Adipocyte (in vitro differentiated cells): ENCODE measurements around the gene RNF133.

ENCODE experiments used
- DNase-seq: peaks from one replicate; pipeline ENCODE4 v3.0.0-alpha.2; 2015; ENCODE audit warnings: low read depth
- H3K27me3 ChIP-seq: replicated peaks from 2 replicates; pipeline ENCODE4 v1.7.0; 2013; ENCODE audit warnings: mild to moderate bottlenecking, low read length, moderate library complexity; ENCODE audit not compliant: control insufficient read depth, insufficient read depth
- H3K36me3 ChIP-seq: 2 replicates; pipeline ENCODE4 v1.7.0; 2013; ENCODE audit warnings: low read length, mild to moderate bottlenecking, moderate library complexity; ENCODE audit not compliant: control insufficient read depth, insufficient read depth, severe bottlenecking
- H3K4me1 ChIP-seq: 2 replicates; pipeline ENCODE4 v1.7.0; 2013; ENCODE audit warnings: mild to moderate bottlenecking, low read length, moderate library complexity; ENCODE audit not compliant: control insufficient read depth, insufficient read depth
- H3K4me3 ChIP-seq: 2 replicates; pipeline ENCODE4 v1.7.0; 2013; ENCODE audit warnings: mild to moderate bottlenecking, low read length, moderate library complexity
- H3K9ac ChIP-seq: 2 replicates; pipeline ENCODE4 v1.7.0; 2013; ENCODE audit warnings: mild to moderate bottlenecking, low read length, moderate library complexity
- H3K9me3 ChIP-seq: 2 replicates; pipeline ENCODE4 v1.7.0; 2013; ENCODE audit warnings: mild to moderate bottlenecking, low read length, moderate library complexity; ENCODE audit not compliant: control insufficient read depth

The RNF133 gene

GRCh38 chr7:122717356-122718089 lies 18.6 kb upstream of the RNF133 start:
- no peak for DNase-seq
- Histone ChIP-seq H3K9me3 (no peaks in the 10 kb centered on the region), H3K4me3 (no peak overlapping the region), H3K27me3 (no peaks in the 10 kb centered on the region), H3K9ac (no peak overlapping the region), H3K4me1 (no peaks in the 10 kb centered on the region), H3K36me3 (no peaks in the 10 kb centered on the region)

- H3K9me3 ChIP-seq = no peaks in the 10 kb centered on the region
- no peak for DNase-seq
- H3K4me1 ChIP-seq = no peaks in the 10 kb centered on the region
These were observed 16.3 kb upstream of the RNF133 start for GRCh38 chr7:122715183-122715582.

GRCh38 chr7:122710916-122711315 lies 12.0 kb upstream of the RNF133 start:
- Histone ChIP-seq H3K36me3 (no peaks in the 10 kb centered on the region), H3K27me3 (no peaks in the 10 kb centered on the region), H3K9me3 (no peaks in the 10 kb centered on the region), H3K9ac (no peak overlapping the region), H3K4me3 (no peak overlapping the region), H3K4me1 (no peaks in the 10 kb centered on the region)
- DNase-seq = no peak

More at GRCh38 chr7:122715183-122715582, 16.3 kb upstream of the RNF133 start:
- Histone ChIP-seq H3K27me3 (no peaks in the 10 kb centered on the region), H3K36me3 (no peaks in the 10 kb centered on the region), H3K9ac (no peak overlapping the region), H3K4me3 (no peak overlapping the region)

- no peak for DNase-seq
- no peaks in the 10 kb centered on the region for H3K4me1 ChIP-seq
- no peak overlapping the region for H3K9ac ChIP-seq
- H3K36me3 ChIP-seq = no peaks in the 10 kb centered on the region
- no peaks in the 10 kb centered on the region for H3K9me3 ChIP-seq
- no peaks in the 10 kb centered on the region for H3K27me3 ChIP-seq
- H3K4me3 ChIP-seq = no peak overlapping the region
These were observed 11.2 kb upstream of the RNF133 start for GRCh38 chr7:122709930-122710646.

GRCh38 chr7:122706836-122707235 lies 7.9 kb upstream of the RNF133 start:
- H3K4me1 ChIP-seq = no peaks in the 10 kb centered on the region
- H3K9ac ChIP-seq = no peak overlapping the region
- H3K36me3 ChIP-seq = no peaks in the 10 kb centered on the region
- no peaks in the 10 kb centered on the region for H3K27me3 ChIP-seq
- H3K9me3 ChIP-seq = no peaks in the 10 kb centered on the region
- no peak overlapping the region for H3K4me3 ChIP-seq
- DNase-seq = no peak

GRCh38 chr7:122702872-122703510 lies 4.1 kb upstream of the RNF133 start, which contains the start of gene RNF148:
Gene RNF148 (minus strand): TSS chr7:122702922. CDS start chr7:122702750, 172 bp downstream.
- Histone ChIP-seq H3K4me1 (no peaks in the 10 kb centered on the region), H3K9ac (no peak within 1 kb of the TSS), H3K27me3 (no peaks in the 10 kb centered on the region), H3K4me3 (no peak within 1 kb of the TSS), H3K36me3 (no peaks in the 10 kb centered on the region), H3K9me3 (no peaks in the 10 kb centered on the region)
- DNase-seq = no peak

GRCh38 chr7:122695816-122696215 lies 3.1 kb downstream of the RNF133 start:
- no peaks in the 10 kb centered on the region for H3K36me3 ChIP-seq
- no peaks in the 10 kb centered on the region for H3K27me3 ChIP-seq
- no peak overlapping the region for H3K4me3 ChIP-seq
- peaks cover 6% of the 10 kb centered on the region for H3K4me1 ChIP-seq
- H3K9ac ChIP-seq = no peak overlapping the region
- no peak for DNase-seq
- no peaks in the 10 kb centered on the region for H3K9me3 ChIP-seq

GRCh38 chr7:122694697-122695096 lies 4.2 kb downstream of the RNF133 start:
- DNase-seq = no peak
- Histone ChIP-seq H3K4me3 (no peak overlapping the region), H3K36me3 (no peaks in the 10 kb centered on the region), H3K9ac (no peak overlapping the region), H3K9me3 (no peaks in the 10 kb centered on the region), H3K4me1 (peaks cover 6% of the 10 kb centered on the region), H3K27me3 (no peaks in the 10 kb centered on the region)

- Histone ChIP-seq H3K36me3 (no peaks in the 10 kb centered on the region), H3K4me3 (no peak overlapping the region), H3K9me3 (no peaks in the 10 kb centered on the region), H3K4me1 (peaks cover 6% of the 10 kb centered on the region), H3K27me3 (no peaks in the 10 kb centered on the region), H3K9ac (no peak overlapping the region)
- DNase-seq = no peak
These were observed 6.1 kb downstream of the RNF133 start for GRCh38 chr7:122692769-122693309.

- Histone ChIP-seq H3K36me3 (no peaks in the 10 kb centered on the region), H3K9ac (no peak overlapping the region), H3K9me3 (no peaks in the 10 kb centered on the region), H3K27me3 (no peaks in the 10 kb centered on the region), H3K4me3 (no peak overlapping the region), H3K4me1 (peaks cover 6% of the 10 kb centered on the region)
- DNase-seq = no peak
These were observed 7.2 kb downstream of the RNF133 start for GRCh38 chr7:122691569-122692235.
